Liver (tissue), 9 donors: Measurements from ENCODE around the gene SEZ6L. TPM values are rescaled to one million over a fixed set of nuclear protein-coding genes. Genes with fewer than 3 reads are reported as not detected.

ENCODE experiments used
- DNase-seq: peaks from one replicate; pipeline ENCODE4 v3.0.0-alpha.2; 2017; ENCODE audit warnings: low spot score
- H3K27ac ChIP-seq, 2 donors: one replicate each; pipeline ENCODE4 v1.7.0; 2013; ENCODE audit warnings: inconsistent platforms in 2 of 2, low read length in 2 of 2, control low read depth in 1 of 2, low read depth in 1 of 2, mild to moderate bottlenecking in 1 of 2
- H3K27me3 ChIP-seq, 4 donors: one replicate each; pipeline versions ENCODE4 v1.6.1 to v1.7.0; 2013; ENCODE audit warnings: low read length in 3 of 4, inconsistent platforms in 1 of 4, mild to moderate bottlenecking in 1 of 4, moderate library complexity in 1 of 4; ENCODE audit not compliant: control insufficient read depth in 4 of 4, insufficient read depth in 4 of 4
- H3K36me3 ChIP-seq, 4 donors: one replicate each; pipeline versions ENCODE4 v1.6.1 to v1.7.0; 2013; ENCODE audit warnings: low read length in 3 of 4, mild to moderate bottlenecking in 3 of 4, low read depth in 1 of 4, moderate library complexity in 1 of 4; ENCODE audit not compliant: control insufficient read depth in 4 of 4, insufficient read depth in 3 of 4
- H3K4me1 ChIP-seq, 4 donors: one replicate each; pipeline versions ENCODE4 v1.6.1 to v1.7.0; 2013; ENCODE audit warnings: low read length in 3 of 4, mild to moderate bottlenecking in 3 of 4, moderate library complexity in 1 of 4; ENCODE audit not compliant: control insufficient read depth in 4 of 4, insufficient read depth in 4 of 4
- H3K4me3 ChIP-seq, 3 donors: one replicate each; pipeline versions ENCODE4 v1.6.1 to v1.7.0; 2013; ENCODE audit warnings: low read length in 3 of 3, control low read depth in 1 of 3, low read depth in 1 of 3, mild to moderate bottlenecking in 1 of 3
- H3K9ac ChIP-seq, 2 donors: one replicate each; pipeline ENCODE4 v1.7.0; 2013; ENCODE audit warnings: low read length in 2 of 2, mild to moderate bottlenecking in 2 of 2, moderate library complexity in 2 of 2, control low read depth in 1 of 2, low read depth in 1 of 2
- H3K9me3 ChIP-seq, 4 donors: one replicate each; pipeline versions ENCODE4 v1.6.1 to v1.7.0; 2013; ENCODE audit warnings: low read length in 3 of 4; ENCODE audit not compliant: control insufficient read depth in 4 of 4
- EGR1 ChIP-seq, 2 donors: IDR thresholded peaks; 2 replicates each; pipeline ENCODE4 v1.6.1; 2016 to 2018; ENCODE audit warnings: antibody characterized with exemption in 2 of 2, low read depth in 2 of 2
- FOXA1 ChIP-seq: IDR thresholded peaks from 2 replicates; pipeline ENCODE4 v1.6.1; 2016; ENCODE audit warnings: antibody characterized with exemption
- FOXA2 ChIP-seq: IDR thresholded peaks from 2 replicates; pipeline ENCODE4 v1.6.1; 2016; ENCODE audit warnings: antibody characterized with exemption
- GABPA ChIP-seq, 2 donors: IDR thresholded peaks in 1 of 2; conservative IDR thresholded peaks in 1 of 2; 2 replicates each; pipeline ENCODE4 v1.6.1; 2016; ENCODE audit warnings: antibody characterized with exemption in 2 of 2, mild to moderate bottlenecking in 1 of 2, moderate library complexity in 1 of 2
- HNF4A ChIP-seq, 2 donors: conservative IDR thresholded peaks; 2 replicates each; pipeline ENCODE4 v1.6.1; 2016; ENCODE audit warnings: antibody characterized with exemption in 2 of 2, mild to moderate bottlenecking in 2 of 2
- HNF4G ChIP-seq: IDR thresholded peaks from 2 replicates; pipeline ENCODE4 v1.6.1; 2016; ENCODE audit warnings: antibody characterized with exemption
- JUND ChIP-seq, 2 donors: IDR thresholded peaks; 2 replicates each; pipeline ENCODE4 v1.6.1; 2016; ENCODE audit warnings: antibody characterized with exemption in 2 of 2
- NR2F2 ChIP-seq: IDR thresholded peaks from 2 replicates; pipeline ENCODE4 v1.6.1; 2016; ENCODE audit warnings: antibody characterized with exemption
- RAD21 ChIP-seq, 2 donors: IDR thresholded peaks; 2 replicates each; pipeline ENCODE4 v1.6.1; 2016; ENCODE audit warnings: antibody characterized with exemption in 2 of 2, mild to moderate bottlenecking in 2 of 2
- RXRA ChIP-seq, 2 donors: IDR thresholded peaks; 2 replicates each; pipeline ENCODE4 v1.6.1; 2017 to 2018; ENCODE audit warnings: antibody characterized with exemption in 2 of 2, mild to moderate bottlenecking in 1 of 2
- SP1 ChIP-seq: IDR thresholded peaks from 2 replicates; pipeline ENCODE4 v1.6.1; 2018; ENCODE audit warnings: antibody characterized with exemption, mild to moderate bottlenecking
- YY1 ChIP-seq: IDR thresholded peaks from 2 replicates; pipeline ENCODE4 v1.6.1; 2016; ENCODE audit warnings: antibody characterized with exemption, mild to moderate bottlenecking
- WGBS: extraction: QIAGEN DNeasy Blood & Tissue Kit; methylation state at CpG from one replicate; pipeline ENCODE4 v1.1.7; 2013; 5-methylcytosine and 5-hydroxymethylcytosine counted together
- polyA plus RNA-seq, 2 donors: library from polyadenylated mRNA; stranded (reverse) in 1 of 2; unstranded in 1 of 2; fragments of 200-250 nt in 1 of 2; fragments of >200 nt in 1 of 2; fragmentation: Nextera tagmentation in 1 of 2; extraction: Ambion mirVana in 1 of 2; gene quantifications; one replicate each; pipeline versions ENCODE4 v1.2.1 to v1.2.3, GENCODE V29; 2013 to 2015
- total RNA-seq, 2 donors: library from RNA; depleted of rRNA; stranded (reverse); fragments of >200 nt; gene quantifications; one replicate each; pipeline ENCODE4 v1.2.3, GENCODE V29; 2014
- TF ChIP-seq, protein P1 (sequence below): IDR thresholded peaks from 2 replicates; pipeline ENCODE4 v1.6.1; 2016; ENCODE audit warnings: antibody characterized with exemption
- TF ChIP-seq, protein P2 (sequence below): IDR thresholded peaks from 2 replicates; pipeline ENCODE4 v1.6.1; 2016; ENCODE audit warnings: antibody characterized with exemption, mild to moderate bottlenecking
- TF ChIP-seq, protein P3 (sequence below): IDR thresholded peaks from 2 replicates; pipeline ENCODE4 v1.6.1; 2016; ENCODE audit warnings: antibody characterized with exemption
- TF ChIP-seq, protein P4 (sequence below): IDR thresholded peaks from 2 replicates; pipeline ENCODE4 v1.6.1; 2016; ENCODE audit warnings: antibody characterized with exemption
- TF ChIP-seq, protein P5 (sequence below): fragments of 150-350 bp; IDR thresholded peaks from 2 replicates; pipeline ENCODE4 v1.5.1; 2017; ENCODE audit warnings: improper control_type of control experiment, low read depth, low read length; ENCODE audit not compliant: missing input control
- donor health status: healthy.
- donor health status: healthy.
- donor health status: healthy.
- donor health status: healthy.
- donor health status: healthy.

SEZ6L gene
- total and polyA plus RNA-seq, 4 donors: under 0.01 to 0.70 (median 0.08) TPM; not detected in 1

DNA sequence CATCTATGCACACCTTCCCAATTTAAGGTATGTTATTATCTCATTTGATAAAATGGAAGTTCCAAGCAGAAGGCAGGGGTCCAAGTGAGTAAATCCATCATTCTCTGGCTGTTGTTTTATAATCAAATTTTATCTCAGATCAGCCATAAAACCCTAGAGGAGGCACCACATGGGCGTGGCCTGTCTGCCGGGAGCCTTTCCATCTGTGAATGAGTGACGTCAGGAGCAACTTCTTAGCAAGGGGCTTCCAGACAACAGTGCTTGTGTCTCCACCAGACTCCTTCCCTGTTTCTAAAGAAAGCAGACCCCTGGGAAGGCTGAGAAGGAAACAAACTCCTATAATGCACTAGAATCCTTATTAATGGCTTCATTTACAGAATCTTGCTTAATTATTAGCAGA is 13.5 kb downstream of the SEZ6L start (continued):
- TF ChIP-seq EGR1 (IDR thresholded peaks at IDR 0.05; ENCODE audit: low read depth in 2 of 2) (no peak), HNF4G (no peak), JUND (IDR thresholded peaks at IDR 0.05) (no peak), YY1 (no peak)
- TF ChIP-seq, protein P1, sequence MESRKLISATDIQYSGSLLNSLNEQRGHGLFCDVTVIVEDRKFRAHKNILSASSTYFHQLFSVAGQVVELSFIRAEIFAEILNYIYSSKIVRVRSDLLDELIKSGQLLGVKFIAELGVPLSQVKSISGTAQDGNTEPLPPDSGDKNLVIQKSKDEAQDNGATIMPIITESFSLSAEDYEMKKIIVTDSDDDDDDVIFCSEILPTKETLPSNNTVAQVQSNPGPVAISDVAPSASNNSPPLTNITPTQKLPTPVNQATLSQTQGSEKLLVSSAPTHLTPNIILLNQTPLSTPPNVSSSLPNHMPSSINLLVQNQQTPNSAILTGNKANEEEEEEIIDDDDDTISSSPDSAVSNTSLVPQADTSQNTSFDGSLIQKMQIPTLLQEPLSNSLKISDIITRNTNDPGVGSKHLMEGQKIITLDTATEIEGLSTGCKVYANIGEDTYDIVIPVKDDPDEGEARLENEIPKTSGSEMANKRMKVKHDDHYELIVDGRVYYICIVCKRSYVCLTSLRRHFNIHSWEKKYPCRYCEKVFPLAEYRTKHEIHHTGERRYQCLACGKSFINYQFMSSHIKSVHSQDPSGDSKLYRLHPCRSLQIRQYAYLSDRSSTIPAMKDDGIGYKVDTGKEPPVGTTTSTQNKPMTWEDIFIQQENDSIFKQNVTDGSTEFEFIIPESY: no peak

DNA sequence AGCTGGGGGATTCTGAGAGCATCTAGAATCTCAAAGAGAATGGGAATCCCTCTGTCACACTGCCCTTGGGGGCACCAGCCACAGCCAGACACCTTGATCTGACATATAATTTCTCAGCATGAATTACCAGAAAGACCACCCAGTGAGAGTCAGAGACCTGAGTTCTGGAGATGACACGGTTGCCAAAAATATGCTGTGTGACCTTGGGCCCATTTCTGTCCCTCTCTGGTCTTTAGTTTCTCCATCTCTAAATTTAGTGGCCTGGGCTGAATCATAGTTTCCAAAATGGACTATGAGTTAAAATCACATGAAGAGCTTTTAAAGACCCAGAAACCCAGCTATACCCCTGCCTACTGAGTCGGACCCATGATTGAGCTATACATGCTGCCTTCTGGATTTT is 15.9 kb downstream of the SEZ6L start:
- no peak for DNase-seq
- 85% methylated on average over 2 of the region's 2 CpGs for WGBS
- H3K9me3 ChIP-seq: no peaks in the 10 kb centered on the region
- H3K27me3 ChIP-seq: peaks cover 0 to 12% (median 0%) of the 10 kb centered on the region in 4 donors
- no peak overlapping the region for H3K4me3 ChIP-seq
- no peak overlapping the region for H3K9ac ChIP-seq
- no peaks in the 10 kb centered on the region for H3K4me1 ChIP-seq
- TF ChIP-seq FOXA1 (no peak), RXRA (IDR thresholded peaks at IDR 0.05) (no peak), EGR1 (IDR thresholded peaks at IDR 0.05; ENCODE audit: low read depth in 2 of 2) (no peak), YY1 (no peak), FOXA2 (no peak), SP1 (no peak), HNF4A (conservative IDR thresholded peaks at IDR 0.05) (no peak), HNF4G (no peak), NR2F2 (no peak), GABPA (IDR thresholded peaks at IDR 0.05 in 1 of 2, conservative IDR thresholded peaks at IDR 0.05 in 1 of 2) (no peak), RAD21 (IDR thresholded peaks at IDR 0.05) (no peak), JUND (IDR thresholded peaks at IDR 0.05) (no peak)
- TF ChIP-seq, protein P2, sequence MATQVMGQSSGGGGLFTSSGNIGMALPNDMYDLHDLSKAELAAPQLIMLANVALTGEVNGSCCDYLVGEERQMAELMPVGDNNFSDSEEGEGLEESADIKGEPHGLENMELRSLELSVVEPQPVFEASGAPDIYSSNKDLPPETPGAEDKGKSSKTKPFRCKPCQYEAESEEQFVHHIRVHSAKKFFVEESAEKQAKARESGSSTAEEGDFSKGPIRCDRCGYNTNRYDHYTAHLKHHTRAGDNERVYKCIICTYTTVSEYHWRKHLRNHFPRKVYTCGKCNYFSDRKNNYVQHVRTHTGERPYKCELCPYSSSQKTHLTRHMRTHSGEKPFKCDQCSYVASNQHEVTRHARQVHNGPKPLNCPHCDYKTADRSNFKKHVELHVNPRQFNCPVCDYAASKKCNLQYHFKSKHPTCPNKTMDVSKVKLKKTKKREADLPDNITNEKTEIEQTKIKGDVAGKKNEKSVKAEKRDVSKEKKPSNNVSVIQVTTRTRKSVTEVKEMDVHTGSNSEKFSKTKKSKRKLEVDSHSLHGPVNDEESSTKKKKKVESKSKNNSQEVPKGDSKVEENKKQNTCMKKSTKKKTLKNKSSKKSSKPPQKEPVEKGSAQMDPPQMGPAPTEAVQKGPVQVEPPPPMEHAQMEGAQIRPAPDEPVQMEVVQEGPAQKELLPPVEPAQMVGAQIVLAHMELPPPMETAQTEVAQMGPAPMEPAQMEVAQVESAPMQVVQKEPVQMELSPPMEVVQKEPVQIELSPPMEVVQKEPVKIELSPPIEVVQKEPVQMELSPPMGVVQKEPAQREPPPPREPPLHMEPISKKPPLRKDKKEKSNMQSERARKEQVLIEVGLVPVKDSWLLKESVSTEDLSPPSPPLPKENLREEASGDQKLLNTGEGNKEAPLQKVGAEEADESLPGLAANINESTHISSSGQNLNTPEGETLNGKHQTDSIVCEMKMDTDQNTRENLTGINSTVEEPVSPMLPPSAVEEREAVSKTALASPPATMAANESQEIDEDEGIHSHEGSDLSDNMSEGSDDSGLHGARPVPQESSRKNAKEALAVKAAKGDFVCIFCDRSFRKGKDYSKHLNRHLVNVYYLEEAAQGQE: no peak
- TF ChIP-seq, protein P3, sequence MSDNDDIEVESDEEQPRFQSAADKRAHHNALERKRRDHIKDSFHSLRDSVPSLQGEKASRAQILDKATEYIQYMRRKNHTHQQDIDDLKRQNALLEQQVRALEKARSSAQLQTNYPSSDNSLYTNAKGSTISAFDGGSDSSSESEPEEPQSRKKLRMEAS: no peak
- TF ChIP-seq, protein P4, sequence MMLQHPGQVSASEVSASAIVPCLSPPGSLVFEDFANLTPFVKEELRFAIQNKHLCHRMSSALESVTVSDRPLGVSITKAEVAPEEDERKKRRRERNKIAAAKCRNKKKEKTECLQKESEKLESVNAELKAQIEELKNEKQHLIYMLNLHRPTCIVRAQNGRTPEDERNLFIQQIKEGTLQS: no peak
- TF ChIP-seq, protein P1: no peak
- TF ChIP-seq, protein P5, sequence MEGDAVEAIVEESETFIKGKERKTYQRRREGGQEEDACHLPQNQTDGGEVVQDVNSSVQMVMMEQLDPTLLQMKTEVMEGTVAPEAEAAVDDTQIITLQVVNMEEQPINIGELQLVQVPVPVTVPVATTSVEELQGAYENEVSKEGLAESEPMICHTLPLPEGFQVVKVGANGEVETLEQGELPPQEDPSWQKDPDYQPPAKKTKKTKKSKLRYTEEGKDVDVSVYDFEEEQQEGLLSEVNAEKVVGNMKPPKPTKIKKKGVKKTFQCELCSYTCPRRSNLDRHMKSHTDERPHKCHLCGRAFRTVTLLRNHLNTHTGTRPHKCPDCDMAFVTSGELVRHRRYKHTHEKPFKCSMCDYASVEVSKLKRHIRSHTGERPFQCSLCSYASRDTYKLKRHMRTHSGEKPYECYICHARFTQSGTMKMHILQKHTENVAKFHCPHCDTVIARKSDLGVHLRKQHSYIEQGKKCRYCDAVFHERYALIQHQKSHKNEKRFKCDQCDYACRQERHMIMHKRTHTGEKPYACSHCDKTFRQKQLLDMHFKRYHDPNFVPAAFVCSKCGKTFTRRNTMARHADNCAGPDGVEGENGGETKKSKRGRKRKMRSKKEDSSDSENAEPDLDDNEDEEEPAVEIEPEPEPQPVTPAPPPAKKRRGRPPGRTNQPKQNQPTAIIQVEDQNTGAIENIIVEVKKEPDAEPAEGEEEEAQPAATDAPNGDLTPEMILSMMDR: no peak
- no peaks in the 10 kb centered on the region for H3K36me3 ChIP-seq
- no peak overlapping the region for H3K27ac ChIP-seq
